SK-N-DZ (cell line): Measurements from ENCODE around the gene FJX1.
"Not testable (repeated sequence)": the region's sequence is repeated elsewhere in the genome, so short reads cannot be mapped to it uniquely, and the experiment has no call there.

Experiments
- DNase-seq: peaks from one replicate; pipeline ENCODE4 v3.0.0-alpha.2; 2015; ENCODE audit warnings: low spot score

FJX1 gene

GRCh38 chr11:35667257-35667656 is 49.0 kb downstream of the FJX1 start:
- no peak for DNase-seq

DNA sequence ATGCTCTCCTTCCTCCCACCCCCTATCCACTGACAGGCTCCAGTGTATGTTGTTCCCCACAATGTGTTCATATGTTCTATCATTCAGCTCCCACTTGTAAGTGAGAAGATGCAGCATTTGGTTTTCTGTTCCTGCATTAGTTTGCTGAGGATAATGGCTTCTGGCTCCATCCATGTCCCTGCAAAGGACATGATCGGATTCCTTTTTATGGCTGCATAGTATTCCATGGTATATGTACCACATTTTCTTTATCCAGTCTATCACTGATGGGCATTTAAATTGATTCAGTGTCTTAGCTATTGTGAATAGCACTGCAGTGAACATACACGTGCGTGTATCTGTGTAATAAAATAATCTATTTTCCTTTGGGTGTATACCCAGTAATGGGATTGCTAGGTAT is 50.1 kb downstream of the FJX1 start:
- not testable (repeated sequence) for DNase-seq
